HG02571 (cell line): ENCODE measurements around the gene OR8K1.

Experiments used
- ATAC-seq: cut with Tn5 transposase; IDR thresholded peaks from one replicate; pipeline ENCODE4 v1.9.1; 2021; ENCODE audit warnings: mild to moderate bottlenecking, moderate library complexity; ENCODE audit not compliant: unreplicated experiment

OR8K1 gene

GRCh38 chr11:56345739-56346138, at the start of gene OR8K1:
TSS of gene OR8K1 (plus strand) at chr11:56346039. CDS start at chr11:56346039, 0 bp downstream.
- ATAC-seq = no peak

GRCh38 chr11:56296898-56297297, 48.9 kb upstream of the OR8K1 start:
- ATAC-seq = no peak

GRCh38 chr11:56307836-56308235, 38.0 kb upstream of the OR8K1 start:
- ATAC-seq = no peak

- ATAC-seq = no peak
These were observed 31.0 kb upstream of the OR8K1 start, which contains the start of gene OR8K3 for GRCh38 chr11:56314844-56315243. TSS of gene OR8K3 (plus strand) at chr11:56315144. CDS start at chr11:56318307, 3,163 bp downstream.

- ATAC-seq = no peak
These were observed 13.9 kb upstream of the OR8K1 start for GRCh38 chr11:56331861-56332491.

GRCh38 chr11:56333156-56333555, 12.7 kb upstream of the OR8K1 start:
- ATAC-seq = no peak

- no peak for ATAC-seq
These were observed 5.5 kb upstream of the OR8K1 start for GRCh38 chr11:56340289-56340688.

GRCh38 chr11:56353991-56354390, 8.2 kb downstream of the OR8K1 start, which contains the start of gene OR8J1:
TSS of gene OR8J1 (plus strand) at chr11:56354291. CDS start at chr11:56360247, 5,956 bp downstream.
- no peak for ATAC-seq

- ATAC-seq = no peak
These were observed 29.5 kb downstream of the OR8K1 start, which contains the start of gene OR8U1 for GRCh38 chr11:56375324-56375723. TSS of gene OR8U1 (plus strand) at chr11:56375624. CDS start at chr11:56375624, 0 bp downstream.

GRCh38 chr11:56380120-56380519, 34.3 kb downstream of the OR8K1 start:
- no peak for ATAC-seq

- no peak for ATAC-seq
These were observed 48.5 kb downstream of the OR8K1 start for GRCh38 chr11:56394381-56394780.

- ATAC-seq = no peak
These were observed 50.2 kb downstream of the OR8K1 start for GRCh38 chr11:56396047-56396446.
